Panc1 (cell line): Measurements from ENCODE around the gene NPAS3.

Experiments
- CTCF ChIP-seq: fragments of 450-650 bp; IDR thresholded peaks from 2 replicates; pipeline ENCODE4 v1.5.1; 2017; ENCODE audit warnings: mild to moderate bottlenecking
- POLR2AphosphoS5 ChIP-seq: IDR thresholded peaks from 2 replicates; pipeline ENCODE4 v1.6.1; 2012; ENCODE audit warnings: mild to moderate bottlenecking, low read depth, low read length, moderate library complexity
- SIN3A ChIP-seq: IDR thresholded peaks from 2 replicates; pipeline ENCODE4 v1.6.1; 2012; ENCODE audit warnings: low read depth, mild to moderate bottlenecking, low read length, moderate library complexity, borderline replicate concordance; ENCODE audit not compliant: insufficient read depth

- TF ChIP-seq CTCF (no peak), POLR2AphosphoS5 (no peak), SIN3A (no peak)
Measured at GRCh38 chr14:33781236-33781635, 842.6 kb downstream of the NPAS3 start.
